ENCODE measurements around the gene RESF1.
"Not testable (repeated sequence)": the region's sequence is repeated elsewhere in the genome, so short reads cannot be mapped to it uniquely, and the experiment has no call there.

Gene RESF1, protein sequence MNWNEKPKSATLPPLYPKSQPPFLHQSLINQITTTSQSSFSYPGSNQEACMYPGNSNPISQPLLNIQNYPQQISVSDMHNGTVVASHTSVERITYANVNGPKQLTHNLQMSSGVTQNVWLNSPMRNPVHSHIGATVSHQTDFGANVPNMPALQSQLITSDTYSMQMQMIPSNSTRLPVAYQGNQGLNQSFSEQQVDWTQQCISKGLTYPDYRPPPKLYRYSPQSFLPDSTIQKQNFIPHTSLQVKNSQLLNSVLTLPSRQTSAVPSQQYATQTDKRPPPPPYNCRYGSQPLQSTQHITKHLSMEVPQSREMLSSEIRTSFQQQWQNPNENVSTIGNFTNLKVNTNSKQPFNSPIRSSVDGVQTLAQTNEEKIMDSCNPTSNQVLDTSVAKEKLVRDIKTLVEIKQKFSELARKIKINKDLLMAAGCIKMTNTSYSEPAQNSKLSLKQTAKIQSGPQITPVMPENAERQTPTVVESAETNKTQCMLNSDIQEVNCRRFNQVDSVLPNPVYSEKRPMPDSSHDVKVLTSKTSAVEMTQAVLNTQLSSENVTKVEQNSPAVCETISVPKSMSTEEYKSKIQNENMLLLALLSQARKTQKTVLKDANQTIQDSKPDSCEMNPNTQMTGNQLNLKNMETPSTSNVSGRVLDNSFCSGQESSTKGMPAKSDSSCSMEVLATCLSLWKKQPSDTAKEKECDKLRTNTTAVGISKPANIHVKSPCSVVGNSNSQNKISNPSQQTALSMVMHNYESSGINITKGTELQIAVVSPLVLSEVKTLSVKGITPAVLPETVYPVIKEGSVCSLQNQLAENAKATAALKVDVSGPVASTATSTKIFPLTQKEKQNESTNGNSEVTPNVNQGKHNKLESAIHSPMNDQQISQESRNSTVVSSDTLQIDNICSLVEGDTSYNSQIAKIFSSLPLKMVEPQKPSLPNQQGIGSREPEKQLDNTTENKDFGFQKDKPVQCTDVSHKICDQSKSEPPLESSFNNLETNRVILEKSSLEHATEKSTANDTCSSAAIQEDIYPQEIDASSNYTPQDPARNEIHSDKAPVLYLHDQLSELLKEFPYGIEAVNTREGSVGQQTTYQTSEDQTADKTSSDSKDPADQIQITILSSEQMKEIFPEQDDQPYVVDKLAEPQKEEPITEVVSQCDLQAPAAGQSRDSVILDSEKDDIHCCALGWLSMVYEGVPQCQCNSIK (N-terminal part only)

DNA sequence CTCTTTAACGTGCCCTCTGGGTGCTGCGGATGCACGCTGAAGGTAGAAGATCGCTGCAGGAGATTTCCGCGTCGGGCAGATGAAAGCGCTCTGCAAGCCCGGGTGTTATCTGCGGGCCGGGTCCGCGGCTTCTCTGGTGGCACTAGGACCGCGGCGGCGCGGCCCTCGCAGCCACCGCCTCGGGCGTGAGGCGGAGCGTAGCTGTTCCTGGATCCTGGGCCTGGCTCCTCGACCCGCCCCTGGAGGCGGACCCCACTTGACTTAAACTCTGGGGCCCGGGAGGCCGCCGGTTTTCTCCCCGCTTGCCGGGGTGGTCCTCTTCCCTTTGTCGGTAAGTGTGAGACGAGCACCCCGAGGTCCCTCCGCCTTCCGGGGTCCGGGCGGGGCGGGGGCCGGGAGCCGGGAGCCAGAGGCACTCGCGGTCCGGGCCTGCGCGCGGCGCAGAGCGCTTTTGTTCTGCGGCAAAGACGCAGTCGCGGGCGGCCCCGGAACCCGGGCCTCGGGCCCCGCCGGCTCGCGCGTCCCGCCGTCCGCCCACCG is at the start of gene RESF1:
RESF1 (plus strand) TSS at position 255 of the 540 bp plus-strand sequence. CDS start 21,541 bp downstream, outside the sequence.
- peak; percentile 75 for DNase-seq

DNA sequence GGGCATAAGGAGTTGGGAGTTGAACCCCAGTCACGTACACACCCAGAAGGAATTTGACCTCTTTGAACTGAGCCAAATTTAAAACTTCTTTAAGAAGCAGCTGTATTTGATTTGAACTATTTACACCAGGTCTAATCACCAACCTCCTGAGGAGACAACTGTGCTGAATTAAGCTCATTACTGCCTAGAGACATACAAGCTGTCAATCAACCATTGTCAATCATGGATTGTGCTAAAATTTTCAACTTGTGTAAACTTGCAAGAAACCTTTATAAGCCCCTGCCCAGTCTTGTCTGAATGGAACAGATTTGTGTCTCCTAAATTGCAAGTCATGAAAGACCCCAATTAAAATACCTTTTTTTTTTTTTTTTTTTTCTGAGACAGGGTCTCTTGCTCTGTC is 44.3 kb upstream of the RESF1 start:
- no peak for DNase-seq

DNA sequence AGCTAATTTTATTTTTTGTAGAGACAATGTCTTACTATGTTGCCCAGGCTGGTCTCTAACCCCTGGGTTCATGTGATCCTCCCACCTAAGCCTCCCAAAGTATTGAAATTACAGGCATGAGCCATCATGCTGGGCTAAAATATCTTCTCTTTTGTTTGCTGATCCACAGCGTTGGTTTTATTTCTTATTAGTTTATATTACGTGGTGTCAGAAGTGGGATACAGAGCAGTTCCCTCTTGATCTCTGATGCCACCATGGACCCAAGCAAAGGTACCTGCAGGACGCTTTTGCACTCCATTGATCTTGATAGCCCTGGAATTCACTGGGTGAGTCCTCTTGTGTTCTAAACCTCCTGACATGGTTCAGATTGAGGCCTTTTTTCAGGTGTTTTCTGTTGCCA is 43.8 kb upstream of the RESF1 start:
- DNase-seq, result no peak

DNA sequence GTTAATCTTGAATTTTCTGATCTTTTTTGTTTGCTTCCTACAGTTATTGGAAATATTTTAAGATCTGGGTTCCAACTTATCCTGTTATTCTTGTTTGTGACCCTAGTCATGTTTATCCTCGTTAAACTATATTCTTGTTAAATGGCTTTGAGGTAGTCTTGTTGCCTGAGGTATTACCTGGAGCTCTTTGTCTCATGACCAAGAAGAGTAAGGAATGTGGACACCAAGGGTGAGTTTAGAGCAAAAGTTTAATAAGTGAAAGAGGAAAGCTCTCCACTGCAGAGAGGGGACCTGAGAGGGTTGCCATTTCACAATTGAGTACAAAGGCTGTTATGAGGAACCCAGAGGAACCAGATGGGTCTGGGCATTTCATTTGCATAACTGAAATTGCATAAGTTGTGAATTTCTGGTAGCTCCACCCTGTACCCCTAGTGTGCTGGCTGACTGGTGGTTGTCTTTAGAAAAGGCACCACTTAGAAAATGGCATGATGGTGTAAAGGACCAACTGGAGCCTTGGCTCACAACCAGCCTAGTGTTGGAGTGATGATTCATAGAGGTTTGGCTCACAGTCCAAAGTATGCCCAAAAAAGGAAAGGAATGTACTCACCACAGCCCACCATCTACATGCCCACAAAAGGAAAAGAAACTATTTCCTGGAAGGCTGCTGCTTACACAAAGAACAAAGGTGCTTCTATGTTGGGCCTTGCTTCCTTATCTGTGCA is 36.7 kb upstream of the RESF1 start:
- DNase-seq, result peak; percentile 51

DNA sequence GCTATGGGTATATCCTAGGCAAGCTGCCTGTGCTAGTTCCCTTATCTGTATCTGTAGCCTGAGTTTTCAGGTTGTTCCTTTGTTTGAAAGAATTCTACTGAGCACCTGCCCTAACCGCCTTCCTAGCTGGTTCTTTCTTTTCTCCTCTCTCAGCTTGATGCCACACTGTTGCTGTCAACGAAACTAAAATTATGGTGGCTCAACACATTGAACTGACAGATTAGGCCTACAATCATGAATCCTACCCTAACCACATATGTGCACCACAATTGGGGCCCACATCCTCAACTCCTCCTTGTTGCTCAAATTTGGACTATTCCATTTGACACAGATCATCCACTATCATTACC is 36.2 kb upstream of the RESF1 start:
- DNase-seq, result no peak

DNA sequence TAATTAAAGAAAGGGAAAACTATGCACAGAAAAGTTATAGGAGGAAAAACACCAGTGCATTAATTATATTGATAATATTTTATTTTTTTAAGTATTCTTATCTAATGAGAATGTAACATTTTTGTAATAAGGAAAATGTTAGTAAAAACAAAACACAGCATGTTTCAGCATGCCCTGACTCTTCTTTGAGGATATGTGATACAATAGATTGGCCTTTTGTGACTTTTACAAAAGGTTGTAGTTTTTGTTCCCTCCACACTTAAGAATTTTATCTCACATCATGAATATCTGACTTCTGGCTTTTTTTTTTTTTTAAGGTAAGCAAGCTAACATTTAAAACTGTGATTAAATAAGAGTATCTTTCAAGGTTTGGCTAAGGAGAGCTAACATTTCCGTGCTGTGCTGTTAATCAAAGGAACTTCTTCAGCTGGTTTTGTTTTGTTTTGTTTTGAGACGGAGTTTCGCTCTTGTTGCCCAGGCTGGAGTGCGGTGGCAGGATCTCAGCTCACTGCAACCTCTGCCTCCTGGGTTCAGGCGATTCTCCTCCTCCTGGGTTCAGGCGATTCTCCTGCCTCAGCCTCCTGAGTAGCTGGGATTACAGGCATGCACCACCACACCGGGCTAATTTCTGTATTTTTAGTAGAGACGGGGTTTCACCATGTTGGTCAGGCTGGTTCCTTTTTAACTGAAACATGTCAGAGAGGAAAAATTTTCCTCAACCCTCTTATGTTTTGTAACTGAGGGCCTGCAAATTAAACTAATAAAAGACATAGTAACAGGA is 30.8 kb upstream of the RESF1 start:
- DNase-seq, result no peak

DNA sequence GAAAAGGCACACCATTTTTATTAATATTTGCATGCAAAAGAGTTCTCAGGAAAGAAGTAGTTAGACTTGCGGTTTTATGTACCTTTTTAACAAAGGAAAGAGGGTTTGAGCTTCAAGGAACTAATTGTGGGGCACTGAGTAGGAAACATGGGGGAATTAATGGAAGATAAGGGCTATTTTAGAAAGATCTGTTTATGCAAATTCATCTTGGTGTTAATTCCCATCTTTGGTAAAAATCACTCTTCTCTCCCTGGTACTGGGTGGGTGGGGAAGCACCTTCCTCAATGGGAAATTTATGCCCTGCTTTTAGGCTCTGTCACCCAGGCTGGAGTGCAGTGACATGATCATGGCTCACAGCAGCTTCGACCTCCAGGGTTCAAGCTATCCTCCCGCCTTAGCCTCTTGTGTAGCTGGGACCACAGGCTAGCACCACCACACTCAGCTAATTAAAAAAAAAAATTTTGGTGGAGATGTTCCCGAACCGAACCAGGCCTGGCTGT is 30.1 kb upstream of the RESF1 start:
- no peak for DNase-seq

DNA sequence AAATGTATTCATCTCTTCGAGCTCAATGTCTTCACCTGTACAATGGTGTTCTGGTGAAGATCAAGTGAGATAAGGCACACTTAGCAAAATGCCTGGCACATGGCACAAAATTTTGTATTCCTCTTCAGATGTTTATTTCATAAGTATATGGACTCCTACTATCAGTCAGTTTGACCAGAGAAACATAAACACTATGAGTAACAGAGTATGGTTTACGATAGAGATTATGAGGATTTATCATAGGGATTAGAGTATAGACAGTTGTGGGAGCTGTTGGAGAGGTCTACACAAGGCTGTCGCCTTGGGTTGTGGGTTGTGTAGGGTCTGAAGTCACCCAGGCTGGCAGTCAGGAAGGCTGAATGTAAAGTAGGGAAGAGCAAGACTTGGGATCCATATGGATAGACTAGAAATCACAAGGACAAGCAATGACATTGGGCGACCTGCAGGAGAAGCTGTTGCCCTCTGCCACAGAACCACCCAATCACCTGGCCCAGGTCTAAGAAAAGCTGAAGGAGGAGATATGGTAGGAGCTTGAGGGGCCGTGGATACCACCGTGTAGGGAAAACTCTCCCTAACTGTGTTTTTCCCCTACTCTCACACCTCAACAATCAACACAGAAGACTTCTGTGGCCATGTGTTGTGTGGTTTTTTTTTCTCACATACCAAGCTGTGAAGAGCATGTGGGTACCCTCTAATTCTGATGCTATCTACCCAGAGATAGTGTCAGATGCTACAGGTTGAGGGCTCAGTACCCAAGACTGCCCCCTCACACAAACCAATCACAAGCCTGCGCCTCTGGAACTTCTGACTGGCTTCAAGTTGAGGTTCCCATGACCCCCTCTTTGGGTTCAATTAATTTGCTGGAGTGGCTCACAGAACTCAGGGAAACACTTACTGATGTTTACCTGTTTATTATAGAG is 27.2 kb upstream of the RESF1 start:
- DNase-seq, result no peak

DNA sequence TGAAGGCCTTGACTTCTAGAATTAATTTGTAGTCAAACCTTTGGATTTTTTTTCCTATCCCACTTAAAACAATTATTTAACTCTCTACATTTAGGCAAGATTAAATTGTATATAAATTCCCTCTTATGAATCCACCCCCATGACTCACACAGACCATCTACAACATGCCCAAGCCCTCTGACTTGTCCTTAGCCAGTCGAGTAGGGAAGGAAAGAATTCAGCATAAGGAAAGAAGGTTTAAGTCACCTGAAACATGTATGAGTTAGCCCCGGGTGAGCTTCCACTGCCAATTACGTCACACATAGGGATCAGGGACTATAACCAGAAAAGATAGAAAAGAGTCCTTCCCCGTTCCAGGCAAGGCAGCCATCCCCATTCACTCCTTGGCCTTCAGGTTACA is 14.9 kb upstream of the RESF1 start:
- DNase-seq, result no peak

DNA sequence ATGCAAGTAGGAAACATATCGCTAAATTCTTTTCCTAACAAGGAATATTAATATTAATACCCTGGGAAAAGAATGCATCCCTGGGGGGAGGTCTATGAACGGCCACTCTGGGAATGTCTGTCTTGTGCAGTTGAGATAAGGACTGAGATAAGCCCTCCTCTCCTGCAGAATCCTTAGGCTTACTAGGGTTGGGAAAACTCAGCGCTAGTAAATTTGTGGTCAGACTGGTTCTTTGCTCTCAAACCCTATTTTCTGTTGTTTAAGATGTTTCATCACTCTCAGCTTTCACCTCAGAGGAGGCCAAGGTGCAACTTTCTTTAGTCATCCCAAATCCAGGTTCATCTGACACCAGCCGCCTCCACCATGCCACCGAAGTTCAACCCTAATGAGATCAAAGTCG is 11.2 kb upstream of the RESF1 start:
- DNase-seq, result peak; percentile 35

DNA sequence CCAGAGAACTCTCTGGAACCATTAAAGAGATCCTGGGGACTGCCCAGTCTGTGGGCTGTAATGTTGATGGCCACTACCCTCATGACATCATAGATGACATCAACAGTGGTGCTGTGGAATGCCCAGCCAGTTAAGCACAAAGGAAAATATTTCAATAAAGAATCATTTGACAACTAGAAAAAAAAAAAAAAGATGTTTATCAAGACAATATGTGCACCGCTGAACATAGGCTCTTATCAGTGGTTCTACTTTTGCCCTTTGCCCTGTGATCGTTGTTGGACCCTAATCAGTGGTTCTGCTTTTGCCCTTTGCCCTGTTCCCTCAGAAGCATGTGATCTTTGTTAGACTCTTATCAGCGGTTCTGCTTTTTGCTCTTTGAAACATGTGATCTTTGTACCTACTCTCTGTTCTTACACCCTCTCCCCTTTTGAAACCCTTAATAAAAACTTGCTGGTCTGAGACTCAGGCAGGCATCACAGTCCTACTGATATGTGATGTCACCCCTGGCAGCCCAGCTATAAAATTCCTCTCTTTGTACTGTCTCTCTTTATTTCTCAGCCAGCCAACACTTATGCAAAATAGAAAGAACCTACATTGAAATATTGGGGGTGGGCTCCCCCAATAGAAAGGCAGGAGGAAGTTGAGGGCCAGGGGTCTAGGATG is 10.4 kb upstream of the RESF1 start:
- DNase-seq, result not testable (repeated sequence)

DNA sequence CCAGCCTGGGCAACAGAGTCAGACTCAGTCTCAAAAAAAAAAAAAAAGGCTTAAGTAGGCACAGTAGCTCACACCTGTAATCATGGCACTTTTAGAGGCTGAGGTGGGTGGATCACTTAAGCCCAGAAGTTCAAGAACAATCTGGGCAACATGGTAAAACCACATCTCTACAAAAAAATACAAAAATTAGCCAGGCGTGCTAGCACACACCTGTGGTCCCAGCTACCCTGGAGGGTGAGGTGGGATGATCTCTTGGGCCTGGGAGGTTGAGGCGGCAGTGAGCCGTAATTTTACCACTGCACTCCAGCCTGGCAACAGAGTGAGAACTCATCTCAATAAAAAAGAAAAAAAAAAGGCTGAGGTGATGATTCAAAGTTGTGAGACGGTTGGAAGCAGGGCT is 9.1 kb upstream of the RESF1 start:
- DNase-seq, result no peak

DNA sequence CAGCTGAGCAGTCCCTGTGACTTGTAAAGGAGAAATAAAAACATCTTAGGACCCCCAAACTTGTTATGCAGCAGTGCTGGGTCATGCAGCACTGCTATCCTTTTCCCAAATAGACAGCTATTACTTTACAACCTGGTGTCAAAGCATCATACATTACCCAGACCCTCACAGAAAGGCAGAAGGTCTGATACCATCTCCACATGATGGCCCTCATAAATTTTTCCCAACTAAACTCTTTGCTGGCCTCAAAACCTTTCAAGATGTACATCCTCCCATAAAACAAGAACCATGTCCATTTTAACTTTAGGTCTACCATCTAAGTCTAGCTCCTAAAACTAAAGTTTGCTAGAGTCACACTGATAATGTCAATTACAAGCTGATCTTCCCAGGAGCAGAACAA is 8.7 kb upstream of the RESF1 start:
- no peak for DNase-seq

DNA sequence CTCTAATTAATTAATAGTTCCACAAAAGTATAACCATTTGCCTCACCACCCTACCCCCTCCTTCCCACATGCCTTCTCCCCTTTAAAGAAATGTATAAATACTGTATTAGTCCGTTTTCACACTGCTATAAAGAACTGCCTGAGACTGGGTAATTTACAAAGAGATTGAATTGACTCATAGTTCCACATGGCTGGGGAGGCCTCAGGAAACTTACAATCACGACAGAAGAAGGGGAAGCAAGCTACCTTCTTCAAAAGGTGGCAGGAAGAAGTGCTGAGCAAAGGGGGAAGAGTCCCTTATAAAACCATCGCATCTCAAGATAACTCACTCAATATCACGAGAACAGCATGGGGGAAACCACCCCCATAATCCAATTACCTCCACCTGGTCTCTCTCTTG is 8.2 kb upstream of the RESF1 start:
- DNase-seq, result no peak

DNA sequence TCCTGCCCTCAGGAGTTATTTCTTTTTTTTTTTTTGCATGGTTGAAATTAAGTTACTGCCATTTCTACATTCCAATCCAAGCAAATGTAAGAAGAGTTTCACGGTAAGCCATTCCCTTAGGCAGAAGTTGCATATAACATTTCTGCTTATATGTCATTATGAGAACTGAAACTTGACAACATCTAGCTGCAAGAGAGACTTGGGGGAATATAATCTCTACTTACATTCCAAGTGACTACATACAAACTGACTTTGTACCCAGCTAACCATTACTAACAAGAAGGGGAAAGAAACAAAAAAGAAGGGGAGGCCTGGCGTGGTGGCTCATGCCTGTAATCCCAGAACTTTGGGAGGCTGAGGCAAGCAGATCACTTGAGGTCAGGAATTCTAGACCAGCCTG is 7.3 kb upstream of the RESF1 start:
- no peak for DNase-seq

DNA sequence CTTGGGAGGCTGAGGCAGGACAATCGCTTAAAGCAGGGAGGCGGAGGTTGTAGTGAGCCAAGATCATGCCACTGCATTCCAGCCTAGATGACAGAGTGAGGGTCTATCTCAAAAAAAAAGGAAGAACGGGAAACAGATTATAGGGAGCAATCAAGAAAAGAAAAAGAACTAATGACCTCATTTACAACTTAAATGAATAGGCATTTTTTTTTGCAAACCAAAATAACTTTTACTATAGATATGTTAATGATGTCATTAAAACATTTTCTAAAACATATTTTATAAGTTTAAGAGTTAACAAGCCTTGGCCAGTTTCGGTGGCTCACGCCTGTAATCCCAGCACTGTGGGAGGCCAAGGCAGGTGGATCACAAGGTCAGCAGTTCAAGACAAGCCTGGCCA is 6.8 kb upstream of the RESF1 start:
- no peak for DNase-seq

DNA sequence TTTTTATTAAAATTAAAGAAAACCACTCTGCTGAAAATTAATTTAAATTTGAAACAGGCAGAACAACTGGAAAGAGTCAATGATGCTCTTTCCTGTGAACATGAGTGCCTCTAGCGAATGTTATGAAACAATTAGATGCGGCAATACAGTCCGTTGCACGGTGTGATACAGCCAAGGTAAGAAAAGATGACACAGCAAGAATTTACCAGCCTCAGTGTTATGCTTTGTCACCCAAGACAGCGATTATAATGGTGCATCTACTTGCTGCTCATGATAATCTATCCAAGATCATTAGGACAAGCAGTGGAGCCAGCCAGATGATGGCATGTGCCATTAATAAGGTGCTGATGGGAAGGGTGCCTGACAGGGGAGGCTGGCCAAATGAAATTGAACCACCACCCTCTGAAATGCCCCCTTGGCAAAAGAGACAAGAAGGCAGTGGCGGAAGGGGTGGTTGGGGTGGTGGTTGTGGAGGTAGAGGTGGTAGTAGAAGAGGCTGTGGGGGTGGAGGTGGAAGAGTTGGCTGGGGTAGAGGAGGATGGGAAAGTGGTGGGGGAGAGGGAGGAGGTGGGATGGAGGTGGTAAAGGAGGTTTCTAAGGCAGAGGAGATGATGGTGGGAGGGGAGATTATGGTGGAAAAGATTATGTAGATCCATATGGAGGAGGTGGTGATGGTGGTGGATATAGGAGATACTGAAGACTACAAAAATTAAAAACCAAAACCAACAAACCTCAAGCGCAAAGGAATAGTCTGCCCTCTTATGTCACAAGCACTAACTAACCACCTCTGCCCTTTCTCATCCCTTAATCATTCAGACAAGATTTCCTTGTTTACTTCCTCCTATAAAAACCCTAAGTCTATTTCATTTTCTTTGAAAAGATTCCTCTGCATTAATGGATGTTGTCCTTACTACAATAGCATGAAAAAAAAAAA is 4.0 kb upstream of the RESF1 start:
- DNase-seq, result no peak

DNA sequence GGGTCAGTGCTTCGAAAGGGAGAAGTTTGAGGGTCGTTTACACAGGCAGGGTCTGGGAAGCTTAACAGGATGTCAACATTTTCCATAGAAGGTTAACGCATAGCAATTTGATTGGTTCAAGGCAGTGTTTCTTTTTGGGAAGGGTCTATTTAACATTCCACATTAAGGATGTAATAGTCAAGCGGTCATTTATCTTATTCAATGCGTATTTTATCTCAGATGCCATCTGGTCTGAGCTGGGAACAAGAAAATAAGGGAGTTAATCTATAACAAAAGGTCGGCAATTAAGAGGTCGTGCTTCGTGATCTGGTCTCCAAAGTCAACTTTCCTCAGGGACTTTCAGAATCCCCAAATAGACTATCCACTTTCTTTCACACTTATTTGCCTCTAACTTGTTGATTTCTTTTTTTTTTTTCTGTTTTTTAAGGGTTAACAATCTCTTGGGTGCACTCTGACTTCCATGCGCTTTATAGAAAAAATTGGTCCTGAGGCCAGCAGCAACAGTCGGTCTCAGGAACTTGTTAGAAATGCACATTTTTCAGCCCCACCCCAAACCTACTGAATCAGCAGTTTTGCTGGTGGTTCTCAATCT is 550 bp upstream of the RESF1 start:
- DNase-seq, result no peak
